Measurements from ENCODE around the gene GSE1. TPM values are rescaled to one million over a fixed set of nuclear protein-coding genes. Genes with fewer than 3 reads are reported as not detected.

Gene GSE1
- total and polyA plus RNA-seq, 3 donors from 2014 or later, result 49.9 to 212 (median 188) TPM

GRCh38 chr16:85576944-85577343, 36.2 kb upstream of the GSE1 start:
- Histone ChIP-seq H3K4me3 (no peak overlapping the region), H3K36me3 (ENCODE audit: low read depth, missing control alignments) (no peaks in the 10 kb centered on the region), H3K27me3 (no peaks in the 10 kb centered on the region), H3K27ac (no peak overlapping the region), H3K4me1 (peaks cover 51% of the 10 kb centered on the region), H3K9me3 (no peaks in the 10 kb centered on the region)
- TF ChIP-seq POLR2A (IDR thresholded peaks at IDR 0.05), result no peak
- TF ChIP-seq CTCF (IDR thresholded peaks at IDR 0.05), result no peak
- no peak for DNase-seq
- 76 to 89% methylated on average over 10 of the region's 12 CpGs for WGBS, 2 donors
- intact Hi-C loops (cut with DNase I; ENCODE audit: low total_unique reads), result no loop called here

- H3K36me3 ChIP-seq (ENCODE audit: low read depth, missing control alignments), result no peaks in the 10 kb centered on the region
- no peak overlapping the region for H3K4me3 ChIP-seq
- WGBS, 2 donors, result 78 to 84% methylated on average over 13 to 20 of the region's 20 CpGs
- intact Hi-C loops (cut with DNase I; ENCODE audit: low total_unique reads), result no loop called here
- H3K27ac ChIP-seq, result no peak overlapping the region
- no peak for TF ChIP-seq CTCF (IDR thresholded peaks at IDR 0.05)
- TF ChIP-seq POLR2A (IDR thresholded peaks at IDR 0.05), result no peak
- no peak for DNase-seq
- no peaks in the 10 kb centered on the region for H3K9me3 ChIP-seq
- H3K4me1 ChIP-seq, result peaks cover 51% of the 10 kb centered on the region
- no peaks in the 10 kb centered on the region for H3K27me3 ChIP-seq
Measured at GRCh38 chr16:85577899-85578598, 35.1 kb upstream of the GSE1 start.

- Histone ChIP-seq H3K9me3 (no peaks in the 10 kb centered on the region), H3K4me3 (no peak overlapping the region), H3K27ac (no peak overlapping the region), H3K27me3 (no peaks in the 10 kb centered on the region), H3K36me3 (ENCODE audit: low read depth, missing control alignments) (no peaks in the 10 kb centered on the region), H3K4me1 (peaks cover 48% of the 10 kb centered on the region)
- TF ChIP-seq CTCF (IDR thresholded peaks at IDR 0.05) (no peak), POLR2A (IDR thresholded peaks at IDR 0.05) (no peak)
- intact Hi-C loops (cut with DNase I; ENCODE audit: low total_unique reads), result no loop called here
- DNase-seq, result no peak
- WGBS, 2 donors, result 84 to 94% methylated on average over 5 of the region's 5 CpGs
Measured at GRCh38 chr16:85578599-85578948, 34.5 kb upstream of the GSE1 start.

GRCh38 chr16:85579191-85579590, 33.9 kb upstream of the GSE1 start:
- intact Hi-C loops (cut with DNase I; ENCODE audit: low total_unique reads), result no loop called here
- no peak for DNase-seq
- no peaks in the 10 kb centered on the region for H3K36me3 ChIP-seq (ENCODE audit: low read depth, missing control alignments)
- WGBS, 2 donors, result 85% methylated on average over 12 to 13 of the region's 13 CpGs
- H3K27me3 ChIP-seq, result no peaks in the 10 kb centered on the region
- no peak for TF ChIP-seq POLR2A (IDR thresholded peaks at IDR 0.05)
- TF ChIP-seq CTCF (IDR thresholded peaks at IDR 0.05), result no peak
- no peaks in the 10 kb centered on the region for H3K9me3 ChIP-seq
- H3K27ac ChIP-seq, result no peak overlapping the region
- H3K4me1 ChIP-seq, result peaks cover 44% of the 10 kb centered on the region
- no peak overlapping the region for H3K4me3 ChIP-seq

- TF ChIP-seq POLR2A (IDR thresholded peaks at IDR 0.05), result no peak
- TF ChIP-seq CTCF (IDR thresholded peaks at IDR 0.05), result no peak
- H3K4me1 ChIP-seq, result peaks cover 35% of the 10 kb centered on the region
- WGBS, 2 donors, result 67 to 78% methylated on average over 11 of the region's 11 CpGs
- no peak overlapping the region for H3K27ac ChIP-seq
- no peaks in the 10 kb centered on the region for H3K36me3 ChIP-seq (ENCODE audit: low read depth, missing control alignments)
- no peaks in the 10 kb centered on the region for H3K27me3 ChIP-seq
- DNase-seq, result no peak
- H3K4me3 ChIP-seq, result no peak overlapping the region
- no peaks in the 10 kb centered on the region for H3K9me3 ChIP-seq
- intact Hi-C loops (cut with DNase I; ENCODE audit: low total_unique reads), result no loop called here
Measured at GRCh38 chr16:85579923-85580580, 33.1 kb upstream of the GSE1 start.

All from testis (tissue), 3 donors.